Activated CD4-positive, alpha-beta T cell treated with anti-CD3 and anti-CD28 coated beads, Interleukin-2, amount 50 U/mL, for 4 hours (primary cell): ENCODE results near the gene VTCN1.

Experiments
- DNase-seq, 2 experiments: peaks; one replicate each; pipeline ENCODE4 v3.0.0-alpha.2; 2020

VTCN1 gene

DNA sequence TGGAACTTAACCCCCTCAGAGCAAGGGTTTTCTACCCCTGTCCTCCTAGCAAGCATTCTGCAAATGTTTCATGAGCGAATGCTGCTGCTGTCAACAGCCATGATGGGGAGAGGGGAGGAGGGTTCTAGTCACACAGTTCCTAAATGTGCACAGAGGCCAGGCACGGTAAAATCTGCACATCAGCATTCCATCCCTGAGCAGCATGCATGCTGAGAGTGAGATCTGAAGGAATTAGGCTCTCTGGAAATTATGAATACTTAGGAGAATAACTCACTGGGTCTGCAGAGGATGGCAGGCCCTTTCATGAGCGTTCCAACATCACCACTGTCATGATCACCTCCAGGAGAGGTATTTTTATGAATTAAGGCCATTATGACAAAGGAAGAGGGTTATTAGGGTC lies 2.1 kb downstream of the VTCN1 start:
- no peak for DNase-seq

- DNase-seq: no peak
These were observed 5.4 kb downstream of the VTCN1 start for GRCh38 chr1:117205368-117205767.

DNA sequence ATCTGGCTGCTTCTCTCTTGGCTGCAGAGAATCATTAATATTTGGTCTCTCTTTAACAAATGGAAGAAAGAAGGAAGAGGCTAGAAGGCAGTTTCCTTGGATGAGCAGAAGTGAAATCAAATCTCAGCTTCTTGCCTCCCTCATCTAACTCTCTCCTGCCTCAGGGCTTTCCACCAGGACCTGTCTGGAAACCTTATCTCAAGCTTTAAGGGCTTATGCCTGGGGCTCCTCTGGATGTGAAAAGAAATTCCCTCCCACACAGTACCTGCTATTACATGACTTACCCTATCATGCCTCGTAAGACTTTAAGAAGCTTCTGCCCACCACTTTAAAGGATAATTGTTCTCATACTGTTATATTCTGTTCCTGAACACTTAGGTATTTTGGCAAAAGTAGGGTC lies 8.9 kb downstream of the VTCN1 start:
- no peak for DNase-seq

- DNase-seq: no peak
These were observed 12.6 kb downstream of the VTCN1 start for GRCh38 chr1:117198097-117198496.

DNA sequence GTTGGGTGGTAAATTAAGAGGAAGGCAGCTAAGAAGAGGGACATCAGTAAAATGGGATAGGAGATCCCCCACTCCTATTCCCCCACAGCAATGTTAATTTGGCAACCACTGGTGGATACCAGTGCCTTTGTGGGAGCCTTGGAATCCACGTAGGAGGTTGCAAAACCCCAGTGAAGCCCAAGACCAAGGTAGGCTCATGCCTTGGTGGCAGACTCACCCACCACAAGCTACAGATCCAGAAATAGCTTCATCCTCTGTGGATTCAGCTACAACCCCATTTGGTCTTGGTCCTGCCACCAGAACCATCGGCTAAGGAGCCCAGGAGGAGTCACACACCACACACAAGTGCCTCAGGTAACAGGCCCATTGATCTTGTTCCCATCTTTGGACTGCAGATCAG lies 21.0 kb downstream of the VTCN1 start:
- DNase-seq: no peak

DNA sequence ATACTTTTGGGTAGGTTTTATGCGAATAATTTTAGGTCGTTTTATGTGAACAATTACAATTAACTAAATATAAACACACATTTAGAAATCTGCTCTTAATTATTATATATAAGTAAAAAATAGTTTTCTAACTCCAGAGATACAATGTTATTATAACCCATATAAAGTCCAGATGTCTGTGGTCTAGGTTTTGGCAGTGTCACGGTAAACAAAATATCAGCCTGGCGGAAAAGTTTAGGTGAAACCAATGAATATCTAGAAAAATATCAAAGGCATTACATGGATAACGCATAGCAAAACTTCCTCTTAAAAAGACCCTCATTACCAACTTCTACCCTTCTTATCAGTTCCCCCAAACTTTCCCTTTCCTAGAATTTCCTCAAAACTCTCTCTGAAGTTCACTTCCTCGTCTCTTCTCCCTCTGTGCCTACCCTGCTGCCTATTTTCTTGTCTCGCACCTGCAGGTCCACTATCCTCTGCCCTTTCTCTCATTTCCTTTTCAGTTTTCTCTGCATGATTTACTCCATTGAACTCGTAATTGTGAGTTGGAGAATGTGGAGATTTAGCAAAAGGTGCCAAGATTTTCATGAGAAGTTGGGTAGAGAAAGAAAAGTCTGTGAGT lies 21.8 kb downstream of the VTCN1 start:
- no peak for DNase-seq

DNA sequence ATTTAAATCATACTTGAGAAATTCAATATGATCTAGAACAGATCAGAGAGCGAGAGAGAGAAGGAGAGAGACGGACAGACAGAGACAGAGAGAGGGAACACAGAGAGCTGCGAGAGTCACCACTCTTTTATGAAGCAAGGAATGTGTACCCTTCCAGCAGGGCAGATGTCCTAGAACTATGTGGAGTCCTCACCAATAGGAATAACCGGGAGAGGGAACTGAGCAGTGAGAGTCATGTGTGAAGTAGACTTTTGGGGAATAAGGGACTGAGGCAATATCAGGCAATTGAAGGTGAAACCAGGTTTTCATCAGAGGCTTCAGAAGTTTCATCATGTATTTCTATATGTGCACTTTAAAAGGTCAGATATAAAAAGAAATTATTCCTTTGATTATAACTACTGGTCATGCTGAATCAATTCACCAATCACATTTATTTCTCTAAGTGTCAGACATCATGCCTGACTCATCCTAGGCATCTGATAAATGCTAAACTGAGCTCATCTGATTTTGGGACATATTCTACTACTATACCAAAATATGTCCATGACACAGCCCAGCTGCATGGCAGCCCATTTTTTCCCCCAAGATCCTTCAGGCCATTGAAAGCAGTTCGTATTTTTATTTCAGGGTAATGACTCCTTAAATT lies 22.4 kb downstream of the VTCN1 start:
- DNase-seq: no peak

- no peak for DNase-seq
These were observed 27.6 kb downstream of the VTCN1 start for GRCh38 chr1:117183112-117183511.

- no peak for DNase-seq
These were observed 28.4 kb downstream of the VTCN1 start for GRCh38 chr1:117182319-117182718.

DNA sequence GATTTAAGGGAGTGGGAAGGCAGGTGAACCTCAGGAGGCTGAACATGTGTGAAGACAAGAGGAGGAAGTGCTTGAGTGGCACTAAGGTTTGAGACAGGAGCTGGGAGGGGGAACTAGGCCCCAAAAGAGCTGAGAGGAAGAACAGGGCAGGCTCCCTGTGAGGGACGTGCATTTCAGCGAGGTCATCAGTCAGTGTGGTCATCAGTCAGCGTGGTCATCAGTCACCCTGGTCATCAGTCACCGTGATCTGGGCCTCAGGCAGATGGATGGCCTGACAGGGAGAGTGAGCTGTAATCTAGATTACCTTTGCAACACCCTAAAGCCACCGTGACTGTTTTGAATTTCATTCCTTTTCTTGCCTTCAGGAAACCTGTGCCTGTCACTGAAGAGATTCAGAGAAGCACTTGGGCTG lies 29.1 kb downstream of the VTCN1 start:
- DNase-seq: no peak

DNA sequence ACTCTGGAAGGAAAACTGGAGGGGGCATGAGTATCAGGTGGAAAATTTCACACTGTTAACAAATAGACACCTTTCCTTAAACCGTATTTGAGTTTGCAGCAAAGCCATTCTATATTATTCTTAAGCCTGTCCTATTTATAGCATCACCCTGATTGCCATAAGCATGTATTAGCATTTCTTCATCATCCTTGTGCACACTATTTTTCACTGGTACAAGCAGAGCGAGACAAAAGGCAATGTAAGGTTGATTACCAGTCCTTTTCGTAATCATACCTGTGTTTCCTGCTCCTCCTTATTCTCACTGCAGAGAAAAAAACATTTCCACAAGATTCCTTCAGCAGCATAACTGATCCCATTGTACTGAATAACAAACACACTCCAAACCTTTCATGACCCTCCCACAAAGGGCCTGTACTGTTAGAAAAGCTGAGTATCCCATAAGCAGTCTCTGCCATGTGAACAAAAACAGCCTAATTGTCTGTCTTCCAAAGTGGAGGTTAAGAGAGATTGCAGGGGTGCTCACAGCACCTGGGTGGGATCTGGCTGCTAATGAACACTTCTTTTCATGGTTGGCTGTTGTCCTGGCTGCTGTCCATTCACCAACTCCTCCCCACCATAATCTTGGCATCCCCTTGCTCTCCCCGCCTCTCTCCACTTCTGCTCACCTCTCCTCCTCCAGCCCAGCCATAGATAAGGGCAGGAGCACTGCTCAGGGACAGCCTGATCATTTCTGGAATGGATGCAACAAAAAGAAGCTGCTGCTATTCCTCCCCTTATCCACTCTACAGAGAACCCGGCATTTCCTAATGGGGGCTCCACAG lies 30.4 kb downstream of the VTCN1 start:
- no peak for DNase-seq

GRCh38 chr1:117179471-117179870 lies 31.3 kb downstream of the VTCN1 start:
- no peak for DNase-seq

DNA sequence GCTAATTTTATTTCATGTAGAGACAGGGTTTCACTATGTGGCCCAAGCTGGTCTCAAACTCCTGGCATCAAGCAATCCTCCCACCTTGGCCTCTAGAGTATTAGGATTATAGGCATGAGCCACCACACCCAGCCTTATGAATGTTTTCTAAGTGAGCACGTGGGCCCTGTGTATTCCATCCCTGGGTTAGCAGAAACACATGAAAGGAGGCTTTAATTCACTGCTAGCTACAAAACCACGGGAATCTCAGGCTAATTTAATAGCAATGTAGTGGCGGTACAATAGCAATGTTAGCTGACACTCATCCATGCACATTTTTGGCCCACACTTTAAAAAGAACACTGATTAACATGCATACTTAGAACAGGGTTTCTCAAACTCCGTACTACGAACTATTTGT lies 32.0 kb downstream of the VTCN1 start:
- no peak for DNase-seq

GRCh38 chr1:117177376-117177775 lies 33.4 kb downstream of the VTCN1 start:
- no peak for DNase-seq

DNA sequence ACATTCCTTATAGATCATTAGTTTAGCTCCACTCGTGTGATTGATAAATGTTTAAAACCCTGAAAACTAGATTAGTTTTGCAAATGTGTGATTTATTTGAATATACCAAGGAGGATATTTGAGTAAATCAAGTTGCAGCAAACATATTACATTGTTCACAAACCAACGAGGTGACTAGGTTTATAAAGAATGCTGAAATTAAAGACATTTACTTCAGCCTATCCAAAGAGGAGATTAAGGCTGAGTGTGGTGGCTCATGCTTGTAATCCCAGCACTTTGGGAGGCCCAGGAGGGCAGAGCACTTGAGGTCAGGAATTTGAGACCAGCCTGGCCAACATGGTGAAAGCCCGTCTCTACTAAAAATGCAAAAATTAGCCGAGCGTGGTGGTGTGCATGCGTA lies 34.1 kb downstream of the VTCN1 start:
- DNase-seq: no peak

GRCh38 chr1:117174851-117175250 lies 35.9 kb downstream of the VTCN1 start:
- no peak for DNase-seq

- no peak for DNase-seq
These were observed 37.0 kb downstream of the VTCN1 start for GRCh38 chr1:117173691-117174090.

GRCh38 chr1:117173006-117173405 lies 37.7 kb downstream of the VTCN1 start:
- DNase-seq: no peak

- DNase-seq: no peak
These were observed 38.7 kb downstream of the VTCN1 start for GRCh38 chr1:117171900-117172511.

DNA sequence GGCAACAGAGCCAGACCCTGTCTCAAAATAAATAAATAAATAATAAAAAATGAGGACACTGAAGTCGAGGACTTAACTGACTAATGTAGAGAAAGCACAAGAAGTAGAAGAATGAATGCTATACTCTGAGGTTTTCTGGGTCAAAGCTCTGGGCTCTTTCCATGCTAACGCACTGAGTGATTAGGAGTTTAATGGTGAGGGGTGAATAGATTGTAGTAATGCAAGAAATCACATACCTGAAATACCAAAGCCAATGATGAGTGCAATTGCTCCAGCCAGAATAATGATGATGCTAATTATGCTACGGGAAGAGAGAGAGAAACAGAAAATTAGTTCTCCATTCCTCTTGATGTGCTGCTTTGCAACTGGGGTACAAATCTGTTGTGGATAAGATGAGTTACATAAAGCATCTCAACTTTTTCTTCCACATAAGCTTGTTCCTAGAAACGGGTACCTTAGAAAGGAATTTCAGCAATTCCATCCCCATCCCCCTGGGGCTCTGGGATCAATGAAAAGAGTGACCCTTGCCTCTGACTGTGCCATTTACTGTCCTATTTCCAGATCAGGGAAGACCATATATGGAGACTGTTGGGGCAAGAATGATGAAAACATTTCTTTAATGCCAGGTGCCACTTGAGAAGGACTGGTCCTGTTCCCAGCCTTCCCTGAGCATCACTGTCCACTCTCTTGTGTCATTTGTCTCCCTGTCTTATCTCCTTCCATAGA lies 40.7 kb downstream of the VTCN1 start:
- DNase-seq: no peak

DNA sequence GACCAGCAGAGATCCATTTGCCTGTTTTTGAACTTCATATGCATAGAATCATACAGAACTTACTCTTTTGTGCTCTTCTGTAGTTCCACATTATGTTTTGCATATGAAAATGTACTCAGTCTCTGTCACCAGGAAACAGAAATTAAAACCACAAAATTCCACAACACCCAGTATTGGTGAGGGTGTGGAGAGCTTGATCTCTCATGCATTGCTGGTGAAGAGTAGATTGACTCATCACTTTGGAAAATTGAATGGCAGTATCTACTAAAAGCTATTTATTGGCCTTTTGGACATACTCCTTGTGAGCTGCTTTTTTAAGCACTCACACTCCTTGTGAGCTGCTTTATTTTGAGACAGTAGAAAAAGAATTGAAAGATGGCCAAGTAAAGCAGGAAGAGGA lies 43.3 kb downstream of the VTCN1 start:
- DNase-seq: no peak

DNA sequence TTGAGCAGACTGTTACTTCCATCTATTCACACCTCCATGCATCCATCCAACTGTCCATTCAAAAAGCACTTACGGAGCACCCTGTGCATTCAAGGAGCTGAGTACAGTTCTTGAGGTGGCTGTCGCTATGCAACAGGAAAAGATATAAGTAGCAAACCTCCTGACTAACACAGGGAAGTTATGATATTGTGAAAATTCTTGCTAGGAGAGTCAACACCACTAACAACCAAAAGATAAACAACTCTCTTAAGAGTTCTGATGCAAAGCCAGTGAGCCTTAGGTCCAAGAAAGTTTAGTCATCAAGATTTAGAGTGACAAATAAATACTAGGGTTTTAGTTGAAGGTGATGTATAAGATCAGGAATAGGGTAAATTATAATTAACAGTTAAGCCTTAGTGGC lies 44.7 kb downstream of the VTCN1 start:
- DNase-seq: no peak

DNA sequence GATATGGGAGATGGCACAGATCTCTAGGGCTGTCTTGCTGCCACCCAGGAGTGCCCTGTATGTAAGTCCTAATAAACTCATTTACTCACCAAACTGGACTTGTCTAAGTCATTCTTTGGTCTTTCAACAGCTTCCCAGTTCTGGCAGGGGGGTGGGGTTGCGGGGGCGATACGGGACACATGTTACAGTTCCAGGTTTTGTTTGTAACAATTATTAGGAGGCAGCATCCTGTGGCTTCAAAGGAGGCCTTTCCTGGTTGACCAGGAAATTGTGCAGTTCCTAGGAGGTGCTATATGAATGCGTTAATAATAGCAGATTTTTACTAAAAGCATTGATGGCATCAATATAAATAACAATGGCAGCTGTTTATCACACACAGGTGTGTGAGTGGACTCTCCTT lies 46.5 kb downstream of the VTCN1 start:
- no peak for DNase-seq
